ENCODE measurements around the gene FGGY.

FGGY gene

DNA sequence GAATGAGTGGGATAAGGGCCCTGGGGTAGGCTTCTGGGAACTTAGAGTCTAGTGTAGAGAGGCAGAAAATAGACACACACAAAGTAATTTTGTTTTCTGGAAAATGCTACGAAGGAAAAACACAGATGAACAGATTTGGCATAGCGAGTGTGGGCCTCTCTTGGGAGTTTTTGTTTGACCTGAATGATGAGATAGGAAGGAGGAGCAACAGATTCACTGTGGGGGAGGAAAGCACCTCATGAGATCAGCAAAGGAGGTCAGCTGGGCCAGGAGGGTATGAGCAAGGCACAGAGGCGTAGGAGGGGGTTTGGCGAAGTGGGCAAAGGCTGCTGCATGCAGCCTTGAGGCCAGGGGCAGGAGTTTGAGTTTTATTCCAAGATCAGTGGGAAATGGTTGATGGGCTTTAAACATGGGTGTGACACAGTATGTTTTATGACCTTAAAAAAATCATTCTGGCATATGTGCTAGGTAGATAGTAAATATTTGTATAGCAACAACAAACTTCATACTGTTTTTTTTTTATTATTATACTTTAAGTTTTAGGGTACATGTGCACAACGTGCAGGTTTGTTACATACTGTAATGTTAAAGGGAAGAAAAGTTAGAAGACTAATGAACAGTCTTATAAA lies 57.9 kb downstream of the FGGY start:
- no peak for DNase-seq

DNA sequence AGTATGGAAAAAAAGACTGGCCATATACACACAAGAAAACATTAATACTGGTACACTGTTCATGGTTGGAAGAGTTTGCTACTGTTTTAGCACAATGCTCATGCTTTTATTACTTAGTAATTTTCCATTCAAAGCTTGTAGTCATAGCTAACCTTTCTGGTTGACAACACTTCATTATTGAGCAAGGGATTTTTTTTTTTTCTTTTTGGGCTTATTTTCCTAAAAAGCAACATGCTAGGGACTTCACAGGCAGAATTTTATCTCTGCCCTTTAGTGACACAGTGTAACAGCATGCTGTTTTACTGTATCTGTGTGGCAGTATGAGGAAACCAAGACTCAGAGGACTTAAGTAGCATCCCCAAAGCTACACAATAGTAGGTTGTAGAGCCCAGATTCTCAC lies 58.5 kb downstream of the FGGY start:
- DNase-seq, result no peak

DNA sequence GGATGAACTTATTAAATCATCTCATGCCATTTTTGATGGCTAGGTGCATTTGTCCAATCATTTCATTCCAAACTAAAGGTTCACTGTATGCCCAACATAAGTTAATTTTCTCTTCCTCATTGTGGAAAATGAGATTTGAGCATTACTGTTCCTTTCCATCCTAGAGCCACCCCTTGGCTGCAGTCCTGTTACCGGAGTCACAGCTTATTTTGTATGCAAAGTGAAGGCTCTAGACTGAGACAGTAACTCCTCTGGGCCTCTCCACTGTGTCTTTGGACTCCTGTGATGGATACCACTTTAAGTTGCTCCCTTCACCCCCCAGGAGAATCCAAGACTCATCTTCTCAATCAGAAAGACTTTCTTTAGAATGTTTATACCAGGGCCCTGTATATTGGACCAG lies 59.7 kb downstream of the FGGY start:
- DNase-seq, result no peak

DNA sequence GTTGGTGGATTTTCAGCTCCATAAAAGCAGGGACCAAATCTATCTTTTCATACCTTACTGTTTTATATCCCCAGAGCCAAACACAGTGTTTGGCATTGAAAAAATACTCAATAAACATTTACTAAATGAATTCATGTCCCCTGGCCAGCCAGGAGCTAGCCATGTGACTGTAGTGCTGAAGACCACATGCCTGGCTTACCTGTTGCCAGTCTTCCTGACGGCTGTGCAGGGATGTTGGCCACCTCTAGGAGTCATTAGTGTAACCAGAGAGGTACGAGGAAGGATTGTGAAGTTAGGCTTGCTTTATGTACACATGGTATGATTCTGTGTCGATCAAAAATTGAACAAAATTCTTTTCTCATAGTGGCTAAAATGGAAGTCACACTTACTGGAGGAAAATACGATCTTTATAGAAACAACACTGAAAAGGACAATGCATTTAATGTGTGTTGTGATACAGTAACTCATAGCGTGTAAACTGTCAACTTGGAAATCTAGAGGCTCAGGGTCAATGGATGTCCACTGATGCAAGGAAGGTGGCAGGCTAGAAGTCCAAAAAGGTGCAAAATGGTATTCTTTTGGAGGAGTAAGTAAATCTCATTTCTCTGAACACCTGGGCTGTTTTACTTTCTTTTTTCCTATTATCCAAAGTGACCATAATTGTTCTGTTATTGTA lies 60.9 kb downstream of the FGGY start:
- no peak for DNase-seq

- DNase-seq, result no peak
Observed at GRCh38 chr1:59359325-59359724, 62.4 kb downstream of the FGGY start.

GRCh38 chr1:59360170-59360569 lies 63.3 kb downstream of the FGGY start:
- no peak for DNase-seq

- no peak for DNase-seq
Observed at GRCh38 chr1:59360729-59361128, 63.8 kb downstream of the FGGY start.

DNA sequence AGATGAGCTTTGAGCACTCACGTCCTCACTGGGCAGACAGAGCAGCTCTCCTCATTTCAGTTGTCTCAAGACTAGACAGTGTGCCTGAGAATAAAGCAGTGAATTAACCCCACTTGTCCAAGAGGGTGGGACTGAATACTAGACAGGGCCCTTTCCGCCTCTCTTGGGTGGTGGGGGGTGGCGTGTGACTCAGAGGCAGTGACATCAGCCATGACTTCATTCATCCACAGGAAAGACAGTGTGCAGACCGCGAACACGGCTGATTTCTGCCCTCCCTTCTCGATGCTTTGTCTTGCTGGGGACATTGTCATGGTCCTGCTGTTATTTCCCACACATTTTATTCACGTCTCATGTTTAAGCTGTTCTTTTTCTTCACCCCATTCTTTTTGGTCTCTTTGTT lies 64.9 kb downstream of the FGGY start:
- DNase-seq, result no peak

DNA sequence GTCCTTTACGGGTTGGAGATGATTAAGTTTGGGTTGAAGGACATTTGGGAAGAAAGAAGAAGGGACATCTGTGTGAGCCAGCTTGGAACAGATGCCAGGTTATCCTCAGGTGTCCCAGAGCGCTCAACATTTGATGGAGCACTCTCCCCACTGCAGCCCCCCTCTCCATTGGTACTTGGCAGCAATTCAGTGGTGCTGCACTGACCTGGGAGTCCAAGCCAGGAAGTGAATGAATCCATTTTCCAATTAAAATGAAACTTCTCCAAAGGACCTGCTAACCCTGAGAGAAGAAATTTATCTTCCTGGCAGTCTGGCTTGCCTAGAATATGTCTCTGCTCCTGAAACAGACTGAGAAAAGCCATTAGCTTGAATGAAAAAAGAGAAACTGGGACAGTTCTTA lies 67.1 kb downstream of the FGGY start:
- DNase-seq, result no peak

DNA sequence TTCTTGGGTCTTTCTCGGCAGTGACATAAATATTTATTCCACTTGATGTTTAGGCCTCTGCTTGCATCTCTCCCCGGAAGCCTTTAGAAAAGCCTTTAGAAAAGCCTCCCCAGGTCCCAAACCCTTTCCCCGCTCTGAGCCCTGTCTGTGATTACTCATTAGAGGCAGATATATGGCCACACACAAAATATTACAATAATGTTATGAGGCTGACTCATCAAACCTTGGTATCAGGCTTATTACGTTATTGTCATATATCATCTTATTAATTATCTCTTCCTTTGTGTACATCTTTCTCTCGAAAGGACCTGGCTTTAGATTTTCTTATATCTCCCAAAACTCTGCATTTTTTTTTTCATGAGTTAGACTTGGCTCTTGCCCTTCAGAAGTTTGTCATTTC lies 69.5 kb downstream of the FGGY start:
- DNase-seq, result no peak

GRCh38 chr1:59367301-59368007 lies 70.6 kb downstream of the FGGY start:
- no peak for DNase-seq

DNA sequence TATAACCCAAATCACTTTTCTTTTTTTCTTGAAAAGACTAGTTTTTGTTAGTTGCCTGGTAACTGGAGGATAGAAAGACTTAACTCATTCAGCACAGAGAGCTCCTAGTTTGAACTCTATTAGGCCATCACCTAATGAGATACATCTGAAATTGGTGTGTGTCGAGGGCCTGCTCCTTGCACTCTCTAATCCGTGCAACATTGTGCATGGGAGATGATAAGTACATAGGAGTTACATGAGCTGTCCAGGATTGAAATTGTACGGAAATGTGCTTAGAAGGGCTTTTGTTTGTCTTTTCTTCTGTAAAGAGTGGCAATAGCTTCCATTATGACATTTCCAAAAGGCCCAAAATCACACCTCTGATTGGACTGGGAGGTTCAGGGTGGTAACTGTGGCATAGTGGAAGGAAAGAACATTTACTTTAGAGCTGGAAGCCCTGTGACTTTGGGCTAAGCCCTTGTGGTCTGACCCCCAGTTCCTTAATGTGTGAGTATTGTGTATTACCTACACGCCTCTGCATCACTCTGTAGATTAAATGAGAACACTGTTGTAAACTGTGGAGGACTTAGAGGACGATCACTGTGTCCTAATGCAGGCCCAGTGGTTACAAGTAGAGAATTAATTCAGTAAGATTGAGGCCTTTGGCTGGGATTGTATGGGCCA lies 71.2 kb downstream of the FGGY start:
- no peak for DNase-seq

GRCh38 chr1:59375321-59376220 lies 78.7 kb downstream of the FGGY start:
- no peak for DNase-seq

GRCh38 chr1:59377350-59377904 lies 80.5 kb downstream of the FGGY start:
- no peak for DNase-seq

GRCh38 chr1:59378621-59379370 lies 81.9 kb downstream of the FGGY start:
- DNase-seq, result no peak

DNA sequence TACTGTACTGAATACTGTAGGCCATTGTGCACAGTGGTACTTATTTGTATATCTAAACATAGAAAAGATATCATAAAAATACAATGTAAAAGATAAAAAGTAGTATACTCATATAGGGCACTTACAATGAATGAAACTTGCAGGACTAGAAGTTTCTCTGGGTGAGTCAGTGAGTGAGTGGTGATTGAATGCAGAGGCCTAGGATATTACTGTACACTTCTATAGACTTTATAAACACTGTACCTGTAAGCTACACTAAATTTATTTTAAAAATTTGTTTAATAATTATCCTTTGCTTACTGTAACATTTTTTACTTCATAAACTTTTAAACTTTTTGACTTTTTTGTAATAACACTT lies 82.5 kb downstream of the FGGY start:
- DNase-seq, result no peak

GRCh38 chr1:59383963-59384362 lies 87.1 kb downstream of the FGGY start:
- DNase-seq, result no peak

- DNase-seq, result no peak
Observed at GRCh38 chr1:59384443-59384842, 87.5 kb downstream of the FGGY start.

- no peak for DNase-seq
Observed at GRCh38 chr1:59388191-59388590, 91.3 kb downstream of the FGGY start.

DNA sequence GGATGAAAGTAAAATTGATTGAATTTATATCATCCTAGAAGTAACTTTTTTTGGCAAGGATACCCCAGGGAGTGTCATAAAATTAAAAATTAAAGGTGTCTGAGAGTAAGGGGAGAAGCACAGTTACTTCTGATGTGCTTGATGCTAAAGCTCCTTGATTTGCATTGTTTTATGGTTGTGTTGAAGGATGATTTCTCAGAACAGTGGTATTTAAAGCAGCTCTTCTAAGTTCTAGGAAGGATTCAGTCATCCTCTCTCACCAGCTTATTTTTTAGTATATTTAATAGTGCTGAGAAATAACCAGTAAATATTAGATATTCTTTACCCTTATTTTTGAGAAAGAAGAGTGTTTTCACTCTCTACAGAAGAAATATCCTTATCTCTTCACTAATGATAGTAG lies 93.0 kb downstream of the FGGY start:
- no peak for DNase-seq

GRCh38 chr1:59390307-59390706 lies 93.4 kb downstream of the FGGY start:
- no peak for DNase-seq
